ENCODE data around the gene CLDN2.
"Not testable (repeated sequence)": the region's sequence is repeated elsewhere in the genome, so short reads cannot be mapped to it uniquely, and the experiment has no call there.

Gene CLDN2, protein sequence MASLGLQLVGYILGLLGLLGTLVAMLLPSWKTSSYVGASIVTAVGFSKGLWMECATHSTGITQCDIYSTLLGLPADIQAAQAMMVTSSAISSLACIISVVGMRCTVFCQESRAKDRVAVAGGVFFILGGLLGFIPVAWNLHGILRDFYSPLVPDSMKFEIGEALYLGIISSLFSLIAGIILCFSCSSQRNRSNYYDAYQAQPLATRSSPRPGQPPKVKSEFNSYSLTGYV

DNA sequence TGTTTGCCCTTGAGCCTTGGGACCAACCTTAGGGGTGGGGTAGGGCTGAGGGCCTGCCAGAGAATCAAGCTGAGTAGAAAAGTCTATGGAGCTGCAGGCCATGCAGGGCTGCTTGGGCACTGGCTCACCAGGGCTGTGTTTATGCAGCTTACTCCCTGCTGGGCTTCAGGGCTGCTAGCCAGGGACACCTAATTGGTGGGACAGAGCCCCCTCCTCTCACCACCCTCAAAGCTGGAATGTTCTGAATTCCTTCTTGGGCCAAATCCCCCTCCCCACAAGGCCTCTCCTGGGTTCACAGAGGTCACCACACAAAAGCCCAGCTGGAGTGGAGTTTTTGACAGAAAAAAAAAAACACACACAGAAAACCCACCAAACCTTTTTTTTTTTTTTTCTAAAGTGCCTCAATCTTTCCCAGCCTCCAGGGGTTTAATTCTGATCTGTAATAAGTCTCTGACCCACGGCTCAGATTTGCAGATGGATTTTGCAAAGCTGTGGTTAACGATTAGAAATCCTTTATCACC is at the start of gene CLDN2:
TSS of gene CLDN2 (plus strand) at position 471 of the 521 bp plus-strand sequence. CDS start 7,827 bp downstream, outside the sequence.
- no peak for DNase-seq (ENCODE audit: low read depth in 3 of 3)

- DNase-seq (ENCODE audit: low read depth in 3 of 3): not testable (repeated sequence)
Measured at GRCh38 chrX:106872796-106873195, 47.4 kb upstream of the CLDN2 start.

DNA sequence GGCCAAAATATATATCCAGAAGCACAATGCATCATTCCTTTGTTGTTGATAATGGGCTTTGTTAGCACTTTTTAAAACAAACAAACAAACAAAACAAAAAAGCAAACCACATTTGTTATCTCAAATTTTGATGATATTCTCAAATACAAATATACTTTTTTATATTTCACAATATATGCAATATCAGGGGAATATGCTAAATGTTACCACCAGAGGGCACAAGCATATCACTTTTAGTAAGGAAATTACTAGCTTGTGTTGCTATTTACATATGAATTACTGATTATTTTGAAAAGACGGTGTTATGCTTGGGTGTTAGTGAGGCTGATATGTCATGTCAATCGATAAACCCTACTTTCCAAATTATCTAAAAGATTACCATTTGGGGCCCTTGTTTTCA is 46.1 kb upstream of the CLDN2 start:
- DNase-seq (ENCODE audit: low read depth in 3 of 3): no peak

DNA sequence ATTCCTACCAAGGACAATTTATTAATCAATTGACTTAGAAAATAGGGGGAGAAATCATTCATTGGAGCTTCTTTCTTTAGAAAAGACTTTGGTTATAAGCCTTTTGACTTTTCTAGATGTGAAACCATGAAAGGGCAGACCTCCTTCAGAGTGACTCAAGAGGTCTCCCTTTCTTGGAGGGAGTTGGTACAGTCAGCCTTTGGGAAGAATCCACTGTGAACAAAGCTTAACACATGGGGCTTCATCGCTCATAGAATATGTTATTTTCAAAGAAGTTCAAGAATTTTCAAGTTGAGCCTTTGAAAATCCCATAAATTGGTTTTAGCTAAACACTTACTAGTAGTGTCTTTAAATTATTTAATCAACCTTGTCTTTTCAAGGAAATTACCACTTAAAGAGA is 45.1 kb upstream of the CLDN2 start:
- DNase-seq (ENCODE audit: low read depth in 3 of 3): no peak

GRCh38 chrX:106889468-106889867 is 30.7 kb upstream of the CLDN2 start:
- DNase-seq (ENCODE audit: low read depth in 3 of 3): no peak

DNA sequence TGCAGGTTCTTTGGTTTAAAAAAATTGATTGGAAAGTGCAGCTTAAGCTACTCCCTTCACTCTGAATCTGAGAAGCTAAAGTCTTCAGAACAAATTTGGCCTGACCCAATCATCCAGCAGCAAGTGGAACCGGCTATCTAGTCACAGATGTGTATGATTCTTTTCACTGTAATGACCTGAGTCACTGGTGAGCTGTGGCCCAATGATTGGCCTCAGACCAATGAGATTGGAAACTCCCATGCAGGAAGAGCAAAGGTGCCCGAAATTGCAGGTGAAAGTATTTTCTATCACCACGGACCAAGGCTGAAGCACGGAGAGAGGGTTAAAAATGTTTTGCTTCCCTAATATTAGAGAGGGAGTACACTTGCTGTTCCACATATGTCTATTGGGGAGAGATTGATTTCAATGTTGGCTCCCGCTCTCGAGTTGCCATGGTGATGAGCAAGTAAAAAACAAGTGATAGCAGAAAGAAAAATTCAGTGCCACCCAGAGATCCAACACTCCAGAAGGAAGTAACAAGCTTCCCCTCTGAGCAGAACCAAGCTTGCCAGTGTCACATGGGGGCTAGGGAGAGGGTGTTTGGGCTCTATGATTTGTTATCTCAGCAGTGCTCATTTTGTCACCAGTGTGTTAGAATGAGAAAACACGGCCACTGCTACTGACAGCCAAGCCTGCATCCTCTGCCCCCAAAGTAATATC is 28.3 kb upstream of the CLDN2 start:
- no peak for DNase-seq (ENCODE audit: low read depth in 3 of 3)

GRCh38 chrX:106894392-106894909 is 25.8 kb upstream of the CLDN2 start:
- peak in 1 of 3 experiments; percentile 3 for DNase-seq (ENCODE audit: low read depth in 3 of 3)

DNA sequence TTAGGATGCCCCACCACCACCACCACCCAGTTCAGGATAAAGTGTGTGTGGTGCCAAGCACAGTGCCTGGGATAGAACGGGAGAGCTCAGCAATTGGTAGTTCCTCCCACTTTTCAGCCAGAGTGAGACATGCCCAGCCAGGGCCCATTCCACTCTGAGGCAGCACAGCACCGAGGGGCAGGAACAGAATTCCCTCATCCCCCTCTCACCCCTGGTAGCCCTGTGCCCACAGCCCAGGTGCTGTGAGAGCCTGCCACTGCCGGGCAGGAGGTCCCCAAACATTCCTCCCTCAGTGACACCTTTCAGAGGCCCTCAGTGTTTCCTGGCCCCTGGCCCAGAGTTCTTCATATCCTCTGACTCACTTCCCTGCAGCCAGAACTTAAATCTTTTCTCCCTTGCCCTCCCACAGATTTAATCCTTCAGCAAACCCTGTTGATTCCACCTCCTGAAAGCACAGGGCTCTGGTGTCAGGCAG is 25.2 kb upstream of the CLDN2 start:
- no peak for DNase-seq (ENCODE audit: low read depth in 3 of 3)

DNA sequence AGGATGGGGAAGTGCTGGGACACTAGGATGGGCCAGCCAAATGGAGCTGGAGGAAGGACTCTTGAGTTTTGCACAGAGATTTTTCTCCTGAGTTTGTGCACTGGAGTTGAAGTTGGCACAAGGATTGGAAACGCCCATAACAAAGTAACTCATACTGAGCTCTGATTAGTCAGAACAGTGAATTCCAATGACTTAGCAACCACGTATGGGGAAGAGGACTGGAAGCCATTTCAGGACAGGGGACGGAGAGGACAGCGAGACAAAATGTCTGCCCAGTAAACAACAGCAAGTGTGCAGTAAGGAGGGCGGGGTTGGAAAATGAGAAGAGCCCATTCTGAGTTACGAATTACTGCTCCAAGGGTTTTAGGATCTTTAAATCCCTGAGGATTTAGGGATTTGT is 22.9 kb upstream of the CLDN2 start:
- DNase-seq (ENCODE audit: low read depth in 3 of 3): no peak

GRCh38 chrX:106898462-106898861 is 21.7 kb upstream of the CLDN2 start:
- DNase-seq (ENCODE audit: low read depth in 3 of 3): no peak

- DNase-seq (ENCODE audit: low read depth in 3 of 3): no peak
Measured at GRCh38 chrX:106899276-106899675, 20.9 kb upstream of the CLDN2 start.

GRCh38 chrX:106899841-106900240 is 20.4 kb upstream of the CLDN2 start:
- DNase-seq (ENCODE audit: low read depth in 3 of 3): no peak

DNA sequence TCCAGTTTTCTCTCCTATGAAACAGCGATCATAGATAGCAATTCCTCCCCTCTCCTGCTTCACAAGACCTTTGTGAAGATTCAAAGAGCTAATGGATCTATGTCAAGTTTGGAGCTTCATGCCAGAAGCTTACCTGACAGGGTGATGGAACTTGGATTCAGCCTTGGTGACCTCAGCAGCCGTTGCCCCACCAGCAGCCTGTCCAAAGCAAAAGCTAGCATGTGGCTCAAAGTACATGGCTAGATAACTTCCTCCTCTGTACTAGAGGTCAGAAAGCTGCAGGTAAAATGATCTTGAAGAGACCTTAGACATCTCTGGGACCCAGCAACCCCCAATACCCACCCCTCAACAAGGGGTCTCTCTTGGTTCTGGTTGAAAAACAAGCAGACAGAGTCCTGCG is 18.9 kb upstream of the CLDN2 start:
- no peak for DNase-seq (ENCODE audit: low read depth in 3 of 3)

DNA sequence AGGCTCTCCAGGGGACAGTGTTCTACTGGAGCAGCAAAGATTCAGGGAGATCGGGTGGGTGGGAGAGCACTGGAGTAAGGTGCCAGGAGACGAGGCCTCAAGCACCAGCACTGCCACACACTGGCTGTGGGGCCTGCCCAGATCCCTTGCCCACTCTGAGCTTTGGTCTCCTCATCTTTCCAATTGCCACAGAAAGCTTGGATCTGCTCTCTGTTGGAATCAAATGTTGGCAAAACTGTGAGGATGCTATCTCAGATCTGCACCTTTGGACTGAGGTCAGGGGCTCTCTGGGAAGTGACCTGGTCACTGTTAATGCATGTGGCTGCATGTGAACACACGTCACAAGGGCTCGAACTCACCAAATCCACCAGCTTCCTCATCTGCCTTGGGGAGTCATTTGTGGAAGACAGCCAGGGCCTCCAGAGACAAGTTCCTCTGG is 18.4 kb upstream of the CLDN2 start:
- DNase-seq (ENCODE audit: low read depth in 3 of 3): no peak

GRCh38 chrX:106902684-106903083 is 17.5 kb upstream of the CLDN2 start:
- no peak for DNase-seq (ENCODE audit: low read depth in 3 of 3)

GRCh38 chrX:106903291-106903824 is 16.8 kb upstream of the CLDN2 start, which contains the start of gene RIPPLY1:
Gene RIPPLY1, minus strand, starts transcription at chrX:106903341. Its CDS starts 54 bp downstream, at chrX:106903287.
- no peak for DNase-seq (ENCODE audit: low read depth in 3 of 3)

GRCh38 chrX:106903856-106904528 is 16.2 kb upstream of the CLDN2 start:
- no peak for DNase-seq (ENCODE audit: low read depth in 3 of 3)

DNA sequence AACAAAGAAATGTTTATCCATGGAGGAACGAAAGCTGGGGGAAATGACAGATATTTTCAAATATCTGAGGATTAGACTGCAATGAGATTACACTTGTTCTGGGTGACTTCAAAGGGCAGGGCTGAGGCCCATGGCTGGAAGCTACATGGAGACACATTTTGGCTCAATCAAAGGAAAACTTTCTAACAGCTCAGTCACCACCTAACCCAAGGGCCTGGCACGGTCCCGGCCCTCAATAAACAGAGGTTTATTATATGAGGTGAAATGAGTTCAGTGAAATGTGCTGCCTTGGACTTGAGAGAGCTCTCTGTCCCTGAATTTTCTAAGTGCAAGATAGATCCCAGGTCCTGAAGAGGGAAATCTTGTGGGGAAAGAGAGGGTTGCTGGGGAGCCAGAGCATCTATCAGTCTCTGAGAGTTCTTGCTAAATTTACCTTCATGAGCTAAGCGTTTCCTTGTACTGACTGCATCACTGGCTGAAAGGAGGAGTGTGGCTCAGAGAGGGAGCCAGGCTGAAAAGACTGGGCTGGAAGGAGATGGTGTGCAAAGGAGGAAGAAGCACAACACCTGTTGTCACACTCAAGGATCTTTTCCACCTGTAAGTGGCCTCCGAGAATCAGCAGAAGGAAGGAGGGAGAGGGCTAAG is 15.0 kb upstream of the CLDN2 start:
- DNase-seq (ENCODE audit: low read depth in 3 of 3): no peak

GRCh38 chrX:106906361-106906760 is 13.8 kb upstream of the CLDN2 start:
- no peak for DNase-seq (ENCODE audit: low read depth in 3 of 3)

DNA sequence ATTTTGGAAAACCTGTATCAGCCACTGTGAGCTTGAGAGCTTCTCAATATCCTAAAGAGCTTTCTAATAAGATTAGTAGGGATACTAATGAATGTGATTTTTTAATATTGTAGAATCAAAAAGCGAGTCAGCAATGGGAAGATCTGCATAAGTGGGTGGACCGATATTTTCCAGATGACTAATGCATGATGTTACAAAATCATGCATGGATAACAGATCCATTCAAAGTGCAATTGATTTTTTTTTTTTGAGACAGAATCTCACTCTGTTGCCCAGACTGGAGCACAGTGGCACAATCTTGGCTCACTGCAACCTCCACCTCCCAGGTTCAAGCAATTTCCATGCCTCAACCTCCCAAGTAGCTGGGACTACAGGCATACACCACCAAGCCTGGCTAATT is 7.3 kb upstream of the CLDN2 start:
- DNase-seq (ENCODE audit: low read depth in 3 of 3): no peak

DNA sequence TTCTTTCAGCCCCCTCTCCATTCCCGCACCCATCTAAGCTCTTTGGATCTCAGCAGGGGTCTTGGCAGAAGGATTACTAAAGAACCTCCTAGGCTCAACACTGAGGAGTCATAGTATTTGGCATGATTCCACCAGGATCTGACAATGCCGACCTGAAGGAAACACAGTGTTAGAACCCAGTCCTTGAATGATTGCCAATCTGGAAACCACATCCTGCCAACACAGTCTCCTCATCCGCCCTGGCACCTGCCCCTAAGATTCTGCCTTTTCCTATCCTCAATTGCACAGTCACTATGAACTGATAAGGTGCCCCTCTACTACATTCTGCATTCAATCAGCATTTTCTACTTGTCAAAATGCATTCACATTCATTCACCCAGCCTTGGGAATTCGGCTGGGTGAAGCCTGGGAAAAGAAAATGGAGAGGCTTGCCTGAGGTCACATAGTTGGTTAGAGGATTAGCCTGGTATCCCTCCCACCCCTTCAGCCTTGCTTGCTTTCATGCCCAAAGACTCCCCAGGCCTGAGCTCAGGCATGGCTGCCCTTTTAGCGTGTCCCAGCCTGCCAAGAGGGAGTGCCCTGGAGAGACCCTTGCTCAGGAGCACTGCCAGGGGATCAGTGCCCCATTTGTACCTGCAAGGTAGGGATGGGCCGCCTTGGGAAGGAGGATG is 2.2 kb upstream of the CLDN2 start:
- no peak for DNase-seq (ENCODE audit: low read depth in 3 of 3)
